GM23338 (cell line): Measurements from ENCODE around the gene IGSF8. TPM values are rescaled to one million over a fixed set of nuclear protein-coding genes. Genes with fewer than 3 reads are reported as not detected.

ENCODE experiments used
- ATAC-seq: fragments of 200-7000 bp; cut with Tn5 transposase; 3 replicates; pipeline ENCODE4 v1.9.1; 2020
- DNase-seq: peaks from one replicate; pipeline ENCODE4 v3.0.0-alpha.2; 2015; ENCODE audit warnings: low spot score
- H2AFZ ChIP-seq: fragments of 200-600 bp; sonication (generic); 2 replicates; pipeline ENCODE4 v1.8.0; 2016; ENCODE audit warnings: antibody characterized with exemption, mild to moderate bottlenecking, moderate library complexity
- H3F3A ChIP-seq: fragments of 200-600 bp; sonication (generic); replicated peaks from 2 replicates; pipeline ENCODE4 v1.8.0; 2017; ENCODE audit warnings: antibody characterized with exemption, mixed run types, low read depth
- H3K27ac ChIP-seq: fragments of 200-600 bp; sonication (generic); 2 replicates; pipeline ENCODE4 v1.6.1; 2016; ENCODE audit warnings: low read depth
- H3K27me3 ChIP-seq: fragments of 200-600 bp; sonication (generic); 2 replicates; pipeline ENCODE4 v1.8.0; 2016; ENCODE audit warnings: mild to moderate bottlenecking, mixed run types, moderate library complexity; ENCODE audit not compliant: insufficient read depth
- H3K36me3 ChIP-seq: fragments of 200-600 bp; sonication (generic); 2 replicates; pipeline ENCODE4 v1.8.0; 2016; ENCODE audit warnings: mild to moderate bottlenecking; ENCODE audit not compliant: insufficient read depth
- H3K4me1 ChIP-seq: fragments of 200-600 bp; sonication (generic); 2 replicates; pipeline ENCODE4 v1.8.0; 2016; ENCODE audit warnings: mild to moderate bottlenecking, moderate library complexity; ENCODE audit not compliant: insufficient read depth
- H3K4me2 ChIP-seq: fragments of 200-600 bp; sonication (generic); 2 replicates; pipeline ENCODE4 v1.7.1; 2017; ENCODE audit warnings: mixed run types
- H3K4me3 ChIP-seq: fragments of 200-600 bp; sonication (generic); 2 replicates; pipeline ENCODE4 v1.6.1; 2016; ENCODE audit warnings: mixed run types
- H3K79me2 ChIP-seq: fragments of 200-600 bp; sonication (generic); replicated peaks from 2 replicates; pipeline ENCODE4 v1.8.0; 2017; ENCODE audit warnings: mild to moderate bottlenecking; ENCODE audit not compliant: insufficient read depth
- H3K9me2 ChIP-seq: fragments of 200-600 bp; sonication (generic); 2 replicates; pipeline ENCODE4 v1.8.0; 2017; ENCODE audit not compliant: insufficient read depth
- H4K20me1 ChIP-seq: fragments of 200-600 bp; sonication (generic); replicated peaks from 2 replicates; pipeline ENCODE4 v1.8.0; 2017; ENCODE audit warnings: mild to moderate bottlenecking; ENCODE audit not compliant: insufficient read depth
- H3K27ac Mint-ChIP-seq: 2 replicates; pipeline ENCODE4 v1.8.0; 2020; ENCODE audit warnings: inconsistent platforms, mild to moderate bottlenecking, moderate library complexity, mixed read lengths
- H3K27me3 Mint-ChIP-seq: 3 replicates; pipeline ENCODE4 v1.8.0; 2022; ENCODE audit warnings: low read depth, mild to moderate bottlenecking, moderate library complexity, mixed read lengths, inconsistent platforms; ENCODE audit not compliant: insufficient read depth, poor library complexity
- H3K36me3 Mint-ChIP-seq: 3 replicates; pipeline ENCODE4 v1.8.0; 2021; ENCODE audit warnings: low read depth, mild to moderate bottlenecking, inconsistent platforms, moderate library complexity, mixed read lengths
- H3K4me1 Mint-ChIP-seq: 3 replicates; pipeline ENCODE4 v1.8.0; 2020; ENCODE audit warnings: mild to moderate bottlenecking, inconsistent platforms, mixed read lengths
- H3K4me3 Mint-ChIP-seq: 3 replicates; pipeline ENCODE4 v1.8.0; 2021; ENCODE audit warnings: moderate library complexity, mild to moderate bottlenecking, inconsistent platforms, mixed read lengths
- H3K9me3 Mint-ChIP-seq: 3 replicates; pipeline ENCODE4 v1.8.0; 2020; ENCODE audit warnings: moderate library complexity, mild to moderate bottlenecking, inconsistent platforms, mixed read lengths
- CREB1 ChIP-seq: fragments of 250-450 bp; sonication (Bioruptor Pico); IDR thresholded peaks from 2 replicates; pipeline ENCODE4 v1.5.0; 2020; ENCODE audit warnings: low read depth, mild to moderate bottlenecking, moderate library complexity
- CTCF ChIP-seq, 2 experiments: fragments of 200-600 bp in 1 of 2; sonication (generic) in 1 of 2; conservative IDR thresholded peaks; 2 replicates each; pipeline versions ENCODE4 v1.5.1 to v1.6.1; 2016 to 2017; ENCODE audit warnings: antibody characterized with exemption in 2 of 2, low read depth in 2 of 2, mild to moderate bottlenecking in 2 of 2, moderate library complexity in 1 of 2
- ETS1 ChIP-seq: IDR thresholded peaks from 2 replicates; pipeline ENCODE4 v1.6.1; 2016; ENCODE audit warnings: antibody characterized with exemption
- EZH2 ChIP-seq: fragments of 200-600 bp; sonication (generic); IDR thresholded peaks from one replicate; pipeline ENCODE4 v1.8.0; 2017; ENCODE audit warnings: antibody characterized with exemption, mild to moderate bottlenecking, low read depth; ENCODE audit not compliant: unreplicated experiment
- EZH2phosphoT487 ChIP-seq: fragments of 200-600 bp; sonication (generic); IDR thresholded peaks from one replicate; pipeline ENCODE4 v1.8.1; 2018; ENCODE audit warnings: antibody characterized with exemption; ENCODE audit not compliant: unreplicated experiment
- NANOG ChIP-seq: IDR thresholded peaks from 2 replicates; pipeline ENCODE4 v1.6.1; 2016; ENCODE audit warnings: antibody characterized with exemption, borderline replicate concordance
- POLR2AphosphoS5 ChIP-seq: IDR thresholded peaks from 2 replicates; pipeline ENCODE4 v1.6.1; 2016; ENCODE audit warnings: antibody characterized with exemption, low read depth
- REST ChIP-seq: IDR thresholded peaks from one replicate; pipeline ENCODE4 v1.6.1; 2018; ENCODE audit warnings: antibody characterized with exemption; ENCODE audit not compliant: unreplicated experiment
- STAT1 ChIP-seq: IDR thresholded peaks from one replicate; pipeline ENCODE4 v1.6.1; 2016; ENCODE audit warnings: antibody characterized with exemption; ENCODE audit not compliant: unreplicated experiment
- ZNF114 ChIP-seq: fragments of 250-450 bp; sonication (Bioruptor Pico); IDR thresholded peaks from 2 replicates; pipeline ENCODE4 v1.5.0; 2020; ENCODE audit warnings: mild to moderate bottlenecking, moderate library complexity
- ZNF331 ChIP-seq: fragments of 250-450 bp; sonication (Bioruptor Pico); IDR thresholded peaks from 2 replicates; pipeline ENCODE4 v1.5.0; 2020; ENCODE audit warnings: low read depth, mild to moderate bottlenecking, moderate library complexity
- ZNF462 ChIP-seq: fragments of 250-450 bp; sonication (Bioruptor Pico); IDR thresholded peaks from 2 replicates; pipeline ENCODE4 v1.5.0; 2020; ENCODE audit warnings: mild to moderate bottlenecking, moderate library complexity
- polyA plus RNA-seq: library from polyadenylated mRNA; unstranded; fragments of >200 nt; fragmentation: Nextera tagmentation; extraction: Ambion mirVana; gene quantifications from 2 replicates; pipeline ENCODE4 v1.2.1, GENCODE V29; 2016
- total RNA-seq: library from RNA; depleted of rRNA; stranded (reverse); fragments of >200 nt; shearing (Covaris generic); gene quantifications from 2 replicates; pipeline ENCODE4 v1.2.3, GENCODE V29; 2014

IGSF8 gene
- total and polyA plus RNA-seq, 2 experiments from 2014 or later: 38.4 to 120 TPM

- TF ChIP-seq REST: no peak
- TF ChIP-seq ETS1: no peak
- TF ChIP-seq CREB1 (CRISPR knock-in tag): no peak
- TF ChIP-seq CTCF (conservative IDR thresholded peaks at IDR 0.05; ENCODE audit: low read depth in 2 of 2): no peak
- TF ChIP-seq ZNF331: no peak
- TF ChIP-seq NANOG: no peak
- no peak for TF ChIP-seq EZH2
- no peak for TF ChIP-seq STAT1
- no peak for TF ChIP-seq ZNF114
- no peak for TF ChIP-seq POLR2AphosphoS5
- TF ChIP-seq EZH2phosphoT487: no peak
Measured at GRCh38 chr1:160052936-160053335, 45.5 kb downstream of the IGSF8 start (continued).

- H3K27me3 ChIP-seq: no peaks in the 10 kb centered on the region
- H3K27ac ChIP-seq: no peak overlapping the region
- no peaks in the 10 kb centered on the region; the same call in none of the 2 replicates for H3K9me2 ChIP-seq
- no peak overlapping the region for H2AFZ ChIP-seq
- DNase-seq (no peak), ATAC-seq (no peak)
- H3K36me3 Mint-ChIP-seq: no peaks in the 10 kb centered on the region
- peaks cover 13% of the 10 kb centered on the region for H3K27me3 Mint-ChIP-seq
- H3K4me1 ChIP-seq: peaks cover 29% of the 10 kb centered on the region
- peaks cover 29% of the 10 kb centered on the region for H3K4me1 Mint-ChIP-seq
- H3K27ac Mint-ChIP-seq: no peak overlapping the region
- H3K36me3 ChIP-seq: no peaks in the 10 kb centered on the region
- H4K20me1 ChIP-seq: no peaks in the 10 kb centered on the region
- no peak overlapping the region for H3K4me3 ChIP-seq
- no peak overlapping the region for H3K4me3 Mint-ChIP-seq
- H3K79me2 ChIP-seq: no peaks in the 10 kb centered on the region
- H3F3A ChIP-seq: 0 out of 2 replicates have a peak, but pooled peaks cover 6% of the 10 kb centered on the region
- no peak overlapping the region for H3K4me2 ChIP-seq
- no peaks in the 10 kb centered on the region for H3K9me3 Mint-ChIP-seq
- TF ChIP-seq STAT1: no peak
- TF ChIP-seq ZNF462: no peak
- no peak for TF ChIP-seq POLR2AphosphoS5
- no peak for TF ChIP-seq EZH2phosphoT487
- TF ChIP-seq ETS1: no peak
Measured at GRCh38 chr1:160050619-160051018, 47.8 kb downstream of the IGSF8 start.
